Endothelial cell of umbilical vein (primary cell): Measurements from ENCODE around the gene PAPPA2. TPM values are rescaled to one million over a fixed set of nuclear protein-coding genes. Genes with fewer than 3 reads are reported as not detected.

Source experiments
- BruUV-seq: library from RNA; stranded (reverse); fragments of 400-500 nt; replicated peaks from 2 replicates; lab custom pipeline; 2021; lab: Mats Ljungman, UMichigan
- CTCF ChIA-PET: fragments of 300-600, 350-600 bp; sonication (Branson Sonifier 250); formaldehyde crosslinking; loops from one replicate; lab custom pipeline; 2021; ENCODE audit warnings: antibody characterized with exemption, inconsistent platforms; lab: Charles Lee
- POLR2A ChIA-PET: fragments of 300-600, 350-600 bp; sonication (Branson Sonifier 250); formaldehyde crosslinking; loops from one replicate; lab custom pipeline; 2021; ENCODE audit warnings: antibody characterized with exemption, inconsistent platforms; lab: Charles Lee
- DNase-seq: peaks from one replicate; pipeline ENCODE4 v3.0.0-alpha.2; 2011; ENCODE audit warnings: low read depth, low spot score
- FAIRE-seq: peaks from 2 replicates; lab custom pipeline; 2011; peaks lifted over from hg19 to GRCh38; lab: Jason Lieb, UNC
- H2AFZ ChIP-seq: 2 replicates; pipeline ENCODE4 v1.6.0; 2012; ENCODE audit warnings: low read depth, low read length, control low read depth, inconsistent platforms
- H3K27ac ChIP-seq: 2 replicates; pipeline ENCODE4 v1.5.1; 2011; ENCODE audit warnings: low read depth, mild to moderate bottlenecking, control low read depth, low read length, moderate library complexity; ENCODE audit not compliant: insufficient read depth
- H3K27me3 ChIP-seq, 2 experiments: 2 replicates each; pipeline versions ENCODE4 v1.6.0 to v1.6.1; 2011; ENCODE audit warnings: low read length in 2 of 2, mixed read lengths in 1 of 2; ENCODE audit not compliant: control insufficient read depth in 2 of 2, insufficient read depth in 2 of 2
- H3K36me3 ChIP-seq, 2 experiments: 2 replicates in 1 of 2; 3 replicates in 1 of 2; pipeline ENCODE4 v1.5.1; 2011; ENCODE audit warnings: low read length in 2 of 2, mild to moderate bottlenecking in 1 of 2, moderate library complexity in 1 of 2; ENCODE audit not compliant: control insufficient read depth in 2 of 2, insufficient read depth in 2 of 2; ENCODE audit errors: extremely low read depth in 1 of 2
- H3K4me1 ChIP-seq: 3 replicates; pipeline ENCODE4 v1.5.1; 2011; ENCODE audit warnings: mild to moderate bottlenecking, low read length; ENCODE audit not compliant: control insufficient read depth, insufficient read depth; ENCODE audit errors: extremely low read depth
- H3K4me2 ChIP-seq: 2 replicates; pipeline ENCODE4 v1.6.1; 2011; ENCODE audit warnings: low read length, control low read depth, mixed read lengths; ENCODE audit not compliant: insufficient read depth
- H3K4me3 ChIP-seq, 3 experiments: fragments of 200-600 bp in 1 of 3; sonication (generic), shearing (Covaris generic) in 1 of 3; replicated peaks in 1 of 3; 2 replicates each; pipeline ENCODE4 v1.5.1; 2011 to 2016; ENCODE audit warnings: control low read depth in 3 of 3, low read length in 3 of 3, mild to moderate bottlenecking in 2 of 3, inconsistent platforms in 1 of 3, low read depth in 1 of 3, moderate library complexity in 1 of 3; ENCODE audit not compliant: insufficient read depth in 1 of 3
- H3K79me2 ChIP-seq: 2 replicates; pipeline ENCODE4 v1.6.0; 2012; ENCODE audit warnings: low read length, inconsistent platforms; ENCODE audit not compliant: control insufficient read depth, insufficient read depth
- H3K9ac ChIP-seq: replicated peaks from 2 replicates; pipeline ENCODE3; 2011; ENCODE audit warnings: low read length, control low read depth; ENCODE audit not compliant: insufficient read depth; ENCODE audit errors: extremely low read depth
- H3K9me1 ChIP-seq: replicated peaks from 3 replicates; pipeline ENCODE4 v1.6.0; 2011; ENCODE audit warnings: mild to moderate bottlenecking, low read length; ENCODE audit not compliant: control insufficient read depth, insufficient read depth; ENCODE audit errors: extremely low read depth
- H3K9me3 ChIP-seq: replicated peaks from 2 replicates; pipeline ENCODE4 v1.5.1; 2012; ENCODE audit warnings: low read length, inconsistent platforms; ENCODE audit not compliant: control insufficient read depth, insufficient read depth
- H4K20me1 ChIP-seq: replicated peaks from 2 replicates; pipeline ENCODE3; 2011; ENCODE audit warnings: mild to moderate bottlenecking, low read length; ENCODE audit not compliant: control insufficient read depth, insufficient read depth; ENCODE audit errors: extremely low read depth
- CTCF ChIP-seq, 2 donors: IDR thresholded peaks; 1 replicate in 1 of 2; 2 replicates in 1 of 2; pipeline ENCODE4 v1.5.1; 2011; ENCODE audit warnings: low read length in 2 of 2, mild to moderate bottlenecking in 2 of 2, moderate library complexity in 2 of 2, control low read depth in 1 of 2, inconsistent platforms in 1 of 2, low read depth in 1 of 2; ENCODE audit not compliant: insufficient read depth in 1 of 2; ENCODE audit errors: extremely low read depth in 1 of 2
- EZH2 ChIP-seq: IDR thresholded peaks from 2 replicates; pipeline ENCODE4 v1.6.1; 2012; ENCODE audit warnings: borderline replicate concordance, low read depth, mild to moderate bottlenecking, moderate library complexity, low read length, inconsistent platforms; ENCODE audit not compliant: severe bottlenecking
- FOS ChIP-seq: IDR thresholded peaks from 2 replicates; pipeline ENCODE4 v1.6.1; 2011; ENCODE audit warnings: mild to moderate bottlenecking, low read length, moderate library complexity, borderline replicate concordance; ENCODE audit not compliant: insufficient read depth
- GATA2 ChIP-seq: IDR thresholded peaks from 2 replicates; pipeline ENCODE4 v1.7.0; 2011; ENCODE audit warnings: low read depth, mild to moderate bottlenecking, moderate library complexity, mixed read lengths, low read length; ENCODE audit not compliant: insufficient read length, insufficient read depth
- JUN ChIP-seq: IDR thresholded peaks from 2 replicates; pipeline ENCODE4 v1.6.1; 2011; ENCODE audit warnings: borderline replicate concordance, low read depth; ENCODE audit not compliant: insufficient read length, insufficient read depth
- MAX ChIP-seq: IDR thresholded peaks from 2 replicates; pipeline ENCODE4 v1.6.1; 2011; ENCODE audit not compliant: insufficient read depth, insufficient read length
- MYC ChIP-seq: IDR thresholded peaks from one replicate; pipeline ENCODE4 v1.6.1; 2011; ENCODE audit warnings: mild to moderate bottlenecking, low read depth, low read length
- POLR2A ChIP-seq: IDR thresholded peaks from 2 replicates; pipeline ENCODE4 v1.6.1; 2012; ENCODE audit warnings: low read depth, mild to moderate bottlenecking, control low read depth, low read length
- POLR2AphosphoS5 ChIP-seq: IDR thresholded peaks from 2 replicates; pipeline ENCODE4 v1.6.1; 2012; ENCODE audit warnings: low read depth, mild to moderate bottlenecking, control low read depth, low read length, moderate library complexity; ENCODE audit not compliant: insufficient read depth
- dilution Hi-C: fragments of 300-500 bp; cut with MboI; formaldehyde crosslinking; loops from one replicate; pipeline ENCODE4 v1.15.0; 2019; ENCODE audit warnings: low sequenced_read_pairs; ENCODE audit not compliant: extremely low pct_ligation_motif_present
- intact Hi-C: fragments of 100-400 bp; cut with micrococcal nuclease; formaldehyde crosslinking; loops from one replicate; pipeline ENCODE4 v1.10.0; 2022
- polyA plus RNA-seq, 4 experiments: library from polyadenylated mRNA; depleted of rRNA in 3 of 4; stranded (reverse) in 3 of 4; unstranded in 1 of 4; fragments of >200 nt; gene quantifications; 2 replicates each; pipeline versions ENCODE4 v1.2.1 to v1.2.3, GENCODE V29; 2011 to 2012; ENCODE audit warnings: missing spikeins in 1 of 4
- total RNA-seq: library from RNA; stranded (reverse); gene quantifications from 2 replicates; pipeline ENCODE4 v1.2.3, GENCODE V29; 2021

Gene PAPPA2
- total and polyA plus RNA-seq, 2 donors (not counting 3 experiments of a cell fraction or from before 2014, with no cell fraction given), result not detected

DNA sequence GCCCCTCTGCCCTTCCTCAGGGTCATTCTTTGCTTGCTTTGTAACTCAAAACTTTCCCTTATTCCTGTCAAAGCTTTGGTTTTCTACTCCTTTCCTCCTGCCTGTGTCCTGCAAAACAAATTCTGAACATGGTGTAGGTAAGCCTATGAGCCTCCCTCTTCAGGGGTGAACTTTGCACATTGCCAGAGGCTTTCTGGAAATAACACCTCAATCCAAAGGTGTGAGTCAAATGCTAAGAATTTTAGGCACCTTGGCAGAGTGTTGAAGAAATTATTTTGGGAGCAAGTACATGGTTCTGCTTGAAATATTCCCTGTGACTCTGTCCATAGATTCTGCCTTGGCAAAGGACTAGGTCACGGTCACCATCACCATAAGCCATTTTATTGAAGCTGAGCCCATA is 70.0 kb downstream of the PAPPA2 start:
- no peaks in the 10 kb centered on the region for H3K27me3 ChIP-seq
- no peaks in the 10 kb centered on the region for H3K36me3 ChIP-seq
- no peaks in the 10 kb centered on the region for H3K4me1 ChIP-seq
- intact Hi-C loops (no loop called here), dilution Hi-C loops (no loop called here)
- no peak overlapping the region for H2AFZ ChIP-seq
- no peak overlapping the region for H3K9ac ChIP-seq
- no peak overlapping the region for H3K4me3 ChIP-seq
- H3K9me1 ChIP-seq, result no peaks in the 10 kb centered on the region
- TF ChIP-seq FOS (no peak), JUN (no peak)
- H3K27ac ChIP-seq, result no peak overlapping the region
- ChIA-PET POLR2A (no interaction called here), CTCF (no interaction called here)
- BruUV-seq, result no TSS peak
- H4K20me1 ChIP-seq, result no peaks in the 10 kb centered on the region
- no peaks in the 10 kb centered on the region for H3K79me2 ChIP-seq
- H3K4me2 ChIP-seq, result no peak overlapping the region
- DNase-seq, result no peak
- H3K9me3 ChIP-seq, result no peaks in the 10 kb centered on the region
- FAIRE-seq, result no peak

DNA sequence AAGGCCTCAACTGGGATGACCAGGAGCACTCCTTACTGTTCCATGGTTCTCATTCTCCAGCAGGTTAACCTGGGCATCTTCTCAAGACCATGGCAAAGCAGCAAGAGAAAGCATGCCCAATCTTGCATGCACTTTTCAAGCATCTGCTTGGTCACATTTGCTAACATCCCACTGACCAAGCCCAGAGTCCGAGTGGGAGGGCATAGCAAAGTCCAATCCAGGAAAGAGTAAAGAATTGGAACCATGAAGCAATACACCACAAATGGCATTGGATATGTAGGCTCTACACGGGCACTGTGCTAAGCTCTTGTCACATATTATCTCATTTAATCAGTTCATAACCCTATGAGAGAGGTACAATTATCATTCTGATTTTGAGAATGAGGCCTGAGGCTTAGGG is 73.6 kb downstream of the PAPPA2 start:
- FAIRE-seq (no peak), DNase-seq (no peak)
- no peaks in the 10 kb centered on the region for H3K27me3 ChIP-seq
- ChIA-PET POLR2A (no interaction called here), CTCF (no interaction called here)
- H3K4me1 ChIP-seq, result no peaks in the 10 kb centered on the region
- dilution Hi-C loops (no loop called here), intact Hi-C loops (no loop called here)
- H3K27ac ChIP-seq, result no peak overlapping the region
- H3K9ac ChIP-seq, result no peak overlapping the region
- H3K36me3 ChIP-seq, result no peaks in the 10 kb centered on the region
- no peaks in the 10 kb centered on the region for H3K79me2 ChIP-seq
- no peak overlapping the region for H3K4me2 ChIP-seq
- H3K9me1 ChIP-seq, result no peaks in the 10 kb centered on the region
- no peak overlapping the region for H2AFZ ChIP-seq
- BruUV-seq, result no TSS peak
- TF ChIP-seq POLR2AphosphoS5, result no peak
- TF ChIP-seq GATA2, result no peak
- TF ChIP-seq JUN, result no peak
- TF ChIP-seq MYC, result no peak
- TF ChIP-seq FOS, result no peak
- TF ChIP-seq CTCF (IDR thresholded peaks at IDR 0.05; ENCODE audit: extremely low read depth in 1 of 2, insufficient read depth in 1 of 2, low read depth in 1 of 2, low read length in 2 of 2), result no peak
- no peak for TF ChIP-seq EZH2
- no peak for TF ChIP-seq POLR2A
- TF ChIP-seq MAX, result no peak
- H3K4me3 ChIP-seq, result no peak overlapping the region
- H4K20me1 ChIP-seq, result no peaks in the 10 kb centered on the region
- H3K9me3 ChIP-seq, result peaks cover 2% of the 10 kb centered on the region
